ENCODE data around the gene F7.
"Not testable (repeated sequence)": the region's sequence is repeated elsewhere in the genome, so short reads cannot be mapped to it uniquely, and the experiment has no call there.

F7 gene

DNA sequence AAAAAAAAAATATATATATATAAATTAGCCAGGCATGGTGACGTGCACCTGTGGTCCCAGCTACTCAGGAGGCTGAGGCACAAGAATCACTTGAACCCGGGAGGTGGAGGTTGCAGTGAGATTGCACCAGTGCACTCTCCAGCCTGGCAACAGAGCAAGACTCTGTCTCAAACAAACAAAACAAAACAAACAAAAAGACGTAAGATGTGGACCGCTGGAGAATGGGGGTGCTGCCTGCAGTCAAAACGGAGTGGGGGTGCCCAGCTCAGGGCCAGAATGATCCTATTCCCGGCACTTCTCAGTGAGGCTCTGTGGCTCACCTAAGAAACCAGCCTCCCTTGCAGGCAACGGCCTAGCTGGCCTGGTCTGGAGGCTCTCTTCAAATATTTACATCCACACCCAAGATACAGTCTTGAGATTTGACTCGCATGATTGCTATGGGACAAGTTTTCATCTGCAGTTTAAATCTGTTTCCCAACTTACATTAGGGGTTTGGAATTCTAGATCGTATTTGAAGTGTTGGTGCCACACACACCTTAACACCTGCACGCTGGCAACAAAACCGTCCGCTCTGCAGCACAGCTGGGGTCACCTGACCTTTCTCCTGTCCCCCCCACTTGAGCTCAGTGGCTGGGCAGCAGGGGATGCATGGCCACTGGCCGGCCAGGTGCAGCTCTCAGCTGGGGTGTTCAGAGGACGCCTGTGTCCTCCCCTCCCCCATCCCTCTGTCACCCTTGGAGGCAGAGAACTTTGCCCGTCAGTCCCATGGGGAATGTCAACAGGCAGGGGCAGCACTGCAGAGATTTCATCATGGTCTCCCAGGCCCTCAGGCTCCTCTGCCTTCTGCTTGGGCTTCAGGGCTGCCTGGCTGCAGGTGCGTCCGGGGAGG lies at the start of gene F7:
F7 (plus strand) TSS at position 760 of the 889 bp plus-strand sequence; CDS start at position 811, 51 bp downstream.
- TF ChIP-seq, protein P1, sequence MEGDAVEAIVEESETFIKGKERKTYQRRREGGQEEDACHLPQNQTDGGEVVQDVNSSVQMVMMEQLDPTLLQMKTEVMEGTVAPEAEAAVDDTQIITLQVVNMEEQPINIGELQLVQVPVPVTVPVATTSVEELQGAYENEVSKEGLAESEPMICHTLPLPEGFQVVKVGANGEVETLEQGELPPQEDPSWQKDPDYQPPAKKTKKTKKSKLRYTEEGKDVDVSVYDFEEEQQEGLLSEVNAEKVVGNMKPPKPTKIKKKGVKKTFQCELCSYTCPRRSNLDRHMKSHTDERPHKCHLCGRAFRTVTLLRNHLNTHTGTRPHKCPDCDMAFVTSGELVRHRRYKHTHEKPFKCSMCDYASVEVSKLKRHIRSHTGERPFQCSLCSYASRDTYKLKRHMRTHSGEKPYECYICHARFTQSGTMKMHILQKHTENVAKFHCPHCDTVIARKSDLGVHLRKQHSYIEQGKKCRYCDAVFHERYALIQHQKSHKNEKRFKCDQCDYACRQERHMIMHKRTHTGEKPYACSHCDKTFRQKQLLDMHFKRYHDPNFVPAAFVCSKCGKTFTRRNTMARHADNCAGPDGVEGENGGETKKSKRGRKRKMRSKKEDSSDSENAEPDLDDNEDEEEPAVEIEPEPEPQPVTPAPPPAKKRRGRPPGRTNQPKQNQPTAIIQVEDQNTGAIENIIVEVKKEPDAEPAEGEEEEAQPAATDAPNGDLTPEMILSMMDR (IDR thresholded peaks at IDR 0.05; ENCODE audit: low read depth, low read length): no peak
- Histone ChIP-seq H3K79me2 (ENCODE audit: low read length) (no peaks in the 10 kb centered on the region), H3K4me1 (ENCODE audit: low read length) (peaks cover 5% of the 10 kb centered on the region; the same call in 1 of the 2 replicates), H2AFZ (ENCODE audit: low read depth, low read length) (no peak within 1 kb of the TSS), H3K4me3 (ENCODE audit: low read length) (no peak within 1 kb of the TSS), H3K27ac (ENCODE audit: low read length) (no peak within 1 kb of the TSS), H3K9me3 (ENCODE audit: insufficient read depth, low read length) (no peaks in the 10 kb centered on the region), H3K27me3 (ENCODE audit: low read depth, low read length) (peaks cover 7% of the 10 kb centered on the region; the same call in 1 of the 2 replicates), H3K36me3 (replicated peaks; ENCODE audit: low read depth, low read length) (no peaks in the 10 kb centered on the region), H4K20me1 (ENCODE audit: insufficient read depth, low read length) (no peaks in the 10 kb centered on the region; the same call in 1 of the 2 replicates), H3K9ac (ENCODE audit: low read length) (no peak within 1 kb of the TSS), H3K4me2 (ENCODE audit: low read length) (no peak within 1 kb of the TSS)

DNA sequence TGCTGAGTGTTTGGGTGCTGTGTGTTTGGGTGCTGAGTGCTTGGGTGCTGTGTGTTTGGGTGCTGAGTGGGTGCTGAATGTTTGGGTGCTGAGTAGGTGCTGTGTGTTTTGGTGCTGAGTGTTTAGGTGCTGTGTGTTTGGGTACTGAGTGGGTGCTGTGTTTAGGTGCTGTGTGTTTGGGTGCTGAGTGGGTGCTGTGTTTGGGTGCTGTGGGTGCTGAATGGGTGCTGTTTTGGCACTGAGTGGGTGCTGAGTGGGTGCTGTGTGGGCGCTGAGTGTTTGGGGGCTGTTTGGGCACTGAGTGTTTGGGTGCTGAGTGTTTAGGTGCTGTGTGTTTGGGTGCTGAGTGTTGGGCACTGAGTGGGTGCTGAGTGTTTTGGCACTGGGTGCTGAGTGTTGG lies 48.5 kb upstream of the F7 start:
- H4K20me1 ChIP-seq (ENCODE audit: insufficient read depth, low read length): no peaks in the 10 kb centered on the region
- H3K27me3 ChIP-seq (ENCODE audit: low read depth, low read length): no peaks in the 10 kb centered on the region
- H2AFZ ChIP-seq (ENCODE audit: low read depth, low read length): no peak overlapping the region
- no peak overlapping the region for H3K4me3 ChIP-seq (ENCODE audit: low read length)
- H3K4me1 ChIP-seq (ENCODE audit: low read length): no peaks in the 10 kb centered on the region
- no peak for TF ChIP-seq EZH2phosphoT487 (IDR thresholded peaks at IDR 0.05; ENCODE audit: low read depth)
- TF ChIP-seq, protein P1 (IDR thresholded peaks at IDR 0.05; ENCODE audit: low read depth, low read length): no peak
- no peaks in the 10 kb centered on the region for H3K9me3 ChIP-seq (ENCODE audit: insufficient read depth, low read length)
- H3K4me2 ChIP-seq (ENCODE audit: low read length): no peak overlapping the region
- H3K79me2 ChIP-seq (ENCODE audit: low read length): no peaks in the 10 kb centered on the region
- H3K9ac ChIP-seq (ENCODE audit: low read length): no peak overlapping the region
- no peaks in the 10 kb centered on the region for H3K36me3 ChIP-seq (replicated peaks; ENCODE audit: low read depth, low read length)
- no peak overlapping the region for H3K27ac ChIP-seq (ENCODE audit: low read length)

DNA sequence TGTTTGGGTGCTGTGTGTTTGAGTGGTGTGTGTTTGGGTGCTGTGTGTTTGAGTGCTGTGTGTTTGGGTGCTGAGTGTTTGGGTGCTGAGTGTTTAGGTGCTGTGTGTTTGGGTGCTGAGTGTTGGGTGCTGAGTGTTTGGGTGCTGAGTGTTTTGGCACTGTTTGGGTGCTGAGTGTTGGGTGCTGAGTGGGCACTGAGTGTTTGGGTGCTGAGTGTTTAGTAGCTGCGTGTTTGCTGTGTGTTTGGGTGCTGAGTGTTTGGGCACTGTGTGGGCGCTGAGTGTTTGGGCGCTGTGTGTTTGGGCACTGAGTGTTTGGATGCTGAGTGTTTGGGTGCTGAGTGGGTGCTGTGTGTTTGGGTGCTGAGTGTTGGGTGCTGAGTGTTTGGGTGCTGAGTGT lies 48.0 kb upstream of the F7 start:
- not testable (repeated sequence) for H3K4me3 ChIP-seq (ENCODE audit: low read length); H3K9me3 ChIP-seq (ENCODE audit: insufficient read depth, low read length); H3K27ac ChIP-seq (ENCODE audit: low read length); H3K36me3 ChIP-seq (replicated peaks; ENCODE audit: low read depth, low read length); H3K4me1 ChIP-seq (ENCODE audit: low read length); H3K9ac ChIP-seq (ENCODE audit: low read length); H3K79me2 ChIP-seq (ENCODE audit: low read length); H4K20me1 ChIP-seq (ENCODE audit: insufficient read depth, low read length); H2AFZ ChIP-seq (ENCODE audit: low read depth, low read length); H3K4me2 ChIP-seq (ENCODE audit: low read length); H3K27me3 ChIP-seq (ENCODE audit: low read depth, low read length)

DNA sequence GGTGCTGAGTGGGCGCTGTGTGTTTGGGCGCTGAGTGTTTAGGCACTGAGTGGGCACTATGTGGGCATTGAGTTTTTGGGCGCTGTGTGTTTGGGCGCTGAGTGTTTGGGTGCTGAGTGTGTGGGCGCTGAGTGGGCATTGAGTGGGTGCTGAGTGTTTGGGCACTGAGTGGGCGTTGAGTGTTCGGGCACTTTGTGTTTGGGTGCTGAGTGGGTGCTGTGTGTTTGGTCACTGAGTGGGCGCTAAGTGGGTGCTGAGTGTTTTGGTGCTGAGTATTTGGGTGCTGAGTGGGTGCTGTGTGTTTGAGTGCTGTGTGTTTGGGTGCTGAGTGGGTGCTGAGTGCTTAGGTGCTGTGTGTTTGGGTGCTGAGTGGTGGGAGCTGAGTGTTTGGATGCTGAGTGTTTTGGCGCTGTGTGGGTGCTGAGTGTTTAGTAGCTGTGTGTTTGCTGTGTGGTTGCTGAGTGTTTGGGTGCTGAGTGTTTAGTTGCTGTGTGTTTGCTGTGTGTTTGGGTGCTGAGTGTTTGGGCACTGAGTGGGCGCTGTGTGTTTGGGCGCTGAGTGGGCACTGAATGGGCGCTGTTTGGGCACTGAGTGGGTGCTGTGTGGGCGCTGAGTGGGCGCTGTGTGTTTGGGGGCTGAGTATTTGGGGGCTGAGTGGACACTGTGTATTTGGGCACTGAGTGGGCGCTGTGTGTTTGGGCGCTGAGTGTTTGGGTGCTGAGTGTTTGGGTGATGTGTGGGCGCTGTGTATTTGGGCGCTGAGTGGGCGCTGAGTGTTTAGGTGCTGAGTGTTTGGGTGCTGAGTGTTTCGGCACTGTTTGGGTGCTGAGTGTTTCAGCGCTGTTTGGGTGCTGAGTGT lies 47.2 kb upstream of the F7 start:
- Histone ChIP-seq H3K27ac (ENCODE audit: low read length) (no peak overlapping the region), H2AFZ (ENCODE audit: low read depth, low read length) (no peak overlapping the region), H3K9ac (ENCODE audit: low read length) (no peak overlapping the region), H3K4me1 (ENCODE audit: low read length) (no peaks in the 10 kb centered on the region), H3K9me3 (ENCODE audit: insufficient read depth, low read length) (no peaks in the 10 kb centered on the region), H3K4me3 (ENCODE audit: low read length) (no peak overlapping the region), H3K27me3 (ENCODE audit: low read depth, low read length) (no peaks in the 10 kb centered on the region), H4K20me1 (ENCODE audit: insufficient read depth, low read length) (no peaks in the 10 kb centered on the region), H3K4me2 (ENCODE audit: low read length) (no peak overlapping the region), H3K36me3 (replicated peaks; ENCODE audit: low read depth, low read length) (no peaks in the 10 kb centered on the region), H3K79me2 (ENCODE audit: low read length) (no peaks in the 10 kb centered on the region)
- no peak for TF ChIP-seq EZH2phosphoT487 (IDR thresholded peaks at IDR 0.05; ENCODE audit: low read depth)
- TF ChIP-seq, protein P1 (IDR thresholded peaks at IDR 0.05; ENCODE audit: low read depth, low read length): no peak
